ENCODE measurements around the gene ADGB. TPM values are rescaled to one million over a fixed set of nuclear protein-coding genes. Genes with fewer than 3 reads are reported as not detected.

The ADGB gene
- total RNA-seq, 1 donor from 2014 or later = not detected

GRCh38 chr6:146819596-146820320 lies 221.0 kb downstream of the ADGB start:
- Histone ChIP-seq H3K4me3 (ENCODE audit: insufficient read depth, low read depth, low read length) (no peak overlapping the region), H4K20me1 (ENCODE audit: insufficient read depth, low read length) (no peaks in the 10 kb centered on the region), H3K9ac (ENCODE audit: low read length) (peak overlapping the region; percentile 32), H3K4me2 (ENCODE audit: low read length) (peak overlapping the region; percentile 68), H2AFZ (ENCODE audit: low read depth, low read length) (peak overlapping the region; percentile 60), H3K9me3 (ENCODE audit: insufficient read depth, low read depth, low read length) (no peaks in the 10 kb centered on the region), H3K4me1 (ENCODE audit: insufficient read depth, low read length) (peaks cover 11% of the 10 kb centered on the region), H3K79me2 (ENCODE audit: insufficient read depth, low read length) (no peaks in the 10 kb centered on the region), H3K27ac (ENCODE audit: low read depth, low read length) (peak overlapping the region; percentile 77), H3K36me3 (ENCODE audit: insufficient read depth, low read length) (no peaks in the 10 kb centered on the region), H3K27me3 (ENCODE audit: insufficient read depth, low read length) (no peaks in the 10 kb centered on the region)
- H3K4me1 Mint-ChIP-seq (ENCODE audit: low read depth, unreplicated experiment) = peaks cover 28% of the 10 kb centered on the region
- no peaks in the 10 kb centered on the region for H3K9me3 Mint-ChIP-seq (ENCODE audit: unreplicated experiment)
- H3K27ac Mint-ChIP-seq (ENCODE audit: unreplicated experiment) = peak overlapping the region; percentile 92
- DNase-seq (ENCODE audit: low read depth) (peak; percentile 77), FAIRE-seq (peak; percentile 80)
- H3K4me3 Mint-ChIP-seq (ENCODE audit: unreplicated experiment) = no peak overlapping the region
- no peak for TF ChIP-seq EZH2 (IDR thresholded peaks at IDR 0.05; ENCODE audit: insufficient read depth, low read length)
- TF ChIP-seq, protein P1, sequence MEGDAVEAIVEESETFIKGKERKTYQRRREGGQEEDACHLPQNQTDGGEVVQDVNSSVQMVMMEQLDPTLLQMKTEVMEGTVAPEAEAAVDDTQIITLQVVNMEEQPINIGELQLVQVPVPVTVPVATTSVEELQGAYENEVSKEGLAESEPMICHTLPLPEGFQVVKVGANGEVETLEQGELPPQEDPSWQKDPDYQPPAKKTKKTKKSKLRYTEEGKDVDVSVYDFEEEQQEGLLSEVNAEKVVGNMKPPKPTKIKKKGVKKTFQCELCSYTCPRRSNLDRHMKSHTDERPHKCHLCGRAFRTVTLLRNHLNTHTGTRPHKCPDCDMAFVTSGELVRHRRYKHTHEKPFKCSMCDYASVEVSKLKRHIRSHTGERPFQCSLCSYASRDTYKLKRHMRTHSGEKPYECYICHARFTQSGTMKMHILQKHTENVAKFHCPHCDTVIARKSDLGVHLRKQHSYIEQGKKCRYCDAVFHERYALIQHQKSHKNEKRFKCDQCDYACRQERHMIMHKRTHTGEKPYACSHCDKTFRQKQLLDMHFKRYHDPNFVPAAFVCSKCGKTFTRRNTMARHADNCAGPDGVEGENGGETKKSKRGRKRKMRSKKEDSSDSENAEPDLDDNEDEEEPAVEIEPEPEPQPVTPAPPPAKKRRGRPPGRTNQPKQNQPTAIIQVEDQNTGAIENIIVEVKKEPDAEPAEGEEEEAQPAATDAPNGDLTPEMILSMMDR (IDR thresholded peaks at IDR 0.05; ENCODE audit: insufficient read depth, low read depth, low read length) = no peak
- no peaks in the 10 kb centered on the region for H3K27me3 Mint-ChIP-seq (ENCODE audit: low read depth, unreplicated experiment)
- H3K36me3 Mint-ChIP-seq (ENCODE audit: low read depth, unreplicated experiment) = no peaks in the 10 kb centered on the region

- Histone ChIP-seq H3K9me3 (ENCODE audit: insufficient read depth, low read depth, low read length) (no peaks in the 10 kb centered on the region), H3K27me3 (ENCODE audit: insufficient read depth, low read length) (no peaks in the 10 kb centered on the region), H3K4me1 (ENCODE audit: insufficient read depth, low read length) (no peaks in the 10 kb centered on the region), H3K4me3 (ENCODE audit: insufficient read depth, low read depth, low read length) (no peak overlapping the region), H4K20me1 (ENCODE audit: insufficient read depth, low read length) (no peaks in the 10 kb centered on the region), H3K27ac (ENCODE audit: low read depth, low read length) (no peak overlapping the region), H3K9ac (ENCODE audit: low read length) (no peak overlapping the region), H3K4me2 (ENCODE audit: low read length) (no peak overlapping the region), H2AFZ (ENCODE audit: low read depth, low read length) (no peak overlapping the region), H3K79me2 (ENCODE audit: insufficient read depth, low read length) (no peaks in the 10 kb centered on the region), H3K36me3 (ENCODE audit: insufficient read depth, low read length) (no peaks in the 10 kb centered on the region)
- Mint-ChIP-seq H3K27me3 (ENCODE audit: low read depth, unreplicated experiment) (no peaks in the 10 kb centered on the region), H3K4me1 (ENCODE audit: low read depth, unreplicated experiment) (peaks cover 1% of the 10 kb centered on the region), H3K36me3 (ENCODE audit: low read depth, unreplicated experiment) (no peaks in the 10 kb centered on the region), H3K27ac (ENCODE audit: unreplicated experiment) (no peak overlapping the region), H3K9me3 (ENCODE audit: unreplicated experiment) (no peaks in the 10 kb centered on the region), H3K4me3 (ENCODE audit: unreplicated experiment) (no peak overlapping the region)
- FAIRE-seq = no peak
- no peak for DNase-seq (ENCODE audit: low read depth)
- no peak for TF ChIP-seq EZH2 (IDR thresholded peaks at IDR 0.05; ENCODE audit: insufficient read depth, low read length)
- TF ChIP-seq, protein P1 (IDR thresholded peaks at IDR 0.05; ENCODE audit: insufficient read depth, low read depth, low read length) = no peak
Measured at GRCh38 chr6:146827216-146827928, 228.6 kb downstream of the ADGB start.
